ENCODE results near the gene CAPN14.

DNA sequence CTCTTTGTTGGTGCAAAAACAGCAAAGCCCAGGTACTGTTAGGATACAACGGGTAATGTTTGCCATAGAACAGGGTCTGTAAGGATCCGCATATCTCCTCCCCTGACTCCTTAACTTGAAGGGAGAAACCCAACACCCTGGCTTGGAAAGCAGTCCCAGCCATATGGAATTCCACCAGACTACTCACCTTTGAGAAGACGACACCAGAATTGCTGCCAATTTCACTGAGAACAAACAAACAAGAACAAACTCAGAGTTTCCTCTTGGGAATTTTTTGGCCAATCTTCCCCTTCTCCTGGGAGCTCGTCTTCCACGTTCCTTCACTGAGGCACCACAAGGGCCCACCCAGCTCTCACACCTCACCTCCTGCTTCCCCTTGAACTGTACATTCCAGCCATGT lies 29.2 kb downstream of the CAPN14 start:
- TF ChIP-seq, protein P1, sequence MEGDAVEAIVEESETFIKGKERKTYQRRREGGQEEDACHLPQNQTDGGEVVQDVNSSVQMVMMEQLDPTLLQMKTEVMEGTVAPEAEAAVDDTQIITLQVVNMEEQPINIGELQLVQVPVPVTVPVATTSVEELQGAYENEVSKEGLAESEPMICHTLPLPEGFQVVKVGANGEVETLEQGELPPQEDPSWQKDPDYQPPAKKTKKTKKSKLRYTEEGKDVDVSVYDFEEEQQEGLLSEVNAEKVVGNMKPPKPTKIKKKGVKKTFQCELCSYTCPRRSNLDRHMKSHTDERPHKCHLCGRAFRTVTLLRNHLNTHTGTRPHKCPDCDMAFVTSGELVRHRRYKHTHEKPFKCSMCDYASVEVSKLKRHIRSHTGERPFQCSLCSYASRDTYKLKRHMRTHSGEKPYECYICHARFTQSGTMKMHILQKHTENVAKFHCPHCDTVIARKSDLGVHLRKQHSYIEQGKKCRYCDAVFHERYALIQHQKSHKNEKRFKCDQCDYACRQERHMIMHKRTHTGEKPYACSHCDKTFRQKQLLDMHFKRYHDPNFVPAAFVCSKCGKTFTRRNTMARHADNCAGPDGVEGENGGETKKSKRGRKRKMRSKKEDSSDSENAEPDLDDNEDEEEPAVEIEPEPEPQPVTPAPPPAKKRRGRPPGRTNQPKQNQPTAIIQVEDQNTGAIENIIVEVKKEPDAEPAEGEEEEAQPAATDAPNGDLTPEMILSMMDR (IDR thresholded peaks at IDR 0.05), result no peak
- TF ChIP-seq ZFX (IDR thresholded peaks at IDR 0.05; ENCODE audit: borderline replicate concordance), result no peak

Measured in 22Rv1 (cell line).